Parathyroid adenoma (tissue), 2 donors: ENCODE data around the gene CHMP1B.

ENCODE experiments used
- H2AFZ ChIP-seq: fragments of 300-600 bp; sonication (generic); one replicate; pipeline ENCODE4 v1.7.0; 2017; ENCODE audit warnings: antibody characterized with exemption, mild to moderate bottlenecking
- H3K27ac ChIP-seq: fragments of 300-600 bp; sonication (generic); one replicate; pipeline ENCODE4 v1.7.0; 2017
- H3K27me3 ChIP-seq: fragments of 300-600 bp; sonication (generic); one replicate; pipeline ENCODE4 v1.7.0; 2017; ENCODE audit warnings: low read length; ENCODE audit not compliant: control insufficient read depth, insufficient read depth
- H3K36me3 ChIP-seq: fragments of 300-600 bp; sonication (generic); one replicate; pipeline ENCODE4 v1.7.0; 2017; ENCODE audit warnings: low read length; ENCODE audit not compliant: control insufficient read depth, insufficient read depth
- H3K4me1 ChIP-seq: fragments of 300-600 bp; sonication (generic); one replicate; pipeline ENCODE4 v1.7.0; 2017; ENCODE audit warnings: control low read depth
- H3K4me2 ChIP-seq: fragments of 300-600 bp; sonication (generic); one replicate; pipeline ENCODE4 v1.7.0; 2017; ENCODE audit warnings: low read length
- H3K4me3 ChIP-seq: fragments of 300-600 bp; sonication (generic); one replicate; pipeline ENCODE4 v1.7.0; 2017; ENCODE audit warnings: low read depth, low read length
- H3K79me2 ChIP-seq: fragments of 300-600 bp; sonication (generic); one replicate; pipeline ENCODE4 v1.7.0; 2017; ENCODE audit warnings: control low read depth
- H3K9ac ChIP-seq: fragments of 300-600 bp; sonication (generic); one replicate; pipeline ENCODE4 v1.7.0; 2017; ENCODE audit warnings: mild to moderate bottlenecking
- H3K9me3 ChIP-seq: fragments of 300-600 bp; sonication (generic); one replicate; pipeline ENCODE4 v1.7.0; 2017; ENCODE audit warnings: low read length; ENCODE audit not compliant: control insufficient read depth
- CTCF ChIP-seq: fragments of 300-600 bp; sonication (generic); IDR thresholded peaks from one replicate; pipeline ENCODE4 v1.7.0; 2017; ENCODE audit warnings: antibody characterized with exemption, mild to moderate bottlenecking
- donor health status: primary hyperparathyroidism.

CHMP1B gene

GRCh38 chr18:11823545-11823944 lies 27.7 kb upstream of the CHMP1B start:
- Histone ChIP-seq H3K27me3 (no peaks in the 10 kb centered on the region), H3K4me2 (no peak overlapping the region), H3K79me2 (no peaks in the 10 kb centered on the region), H3K36me3 (no peaks in the 10 kb centered on the region), H3K4me1 (no peaks in the 10 kb centered on the region), H3K9ac (no peak overlapping the region), H3K4me3 (no peak overlapping the region), H3K9me3 (no peaks in the 10 kb centered on the region), H2AFZ (no peak overlapping the region), H3K27ac (no peak overlapping the region)
- TF ChIP-seq CTCF: no peak

DNA sequence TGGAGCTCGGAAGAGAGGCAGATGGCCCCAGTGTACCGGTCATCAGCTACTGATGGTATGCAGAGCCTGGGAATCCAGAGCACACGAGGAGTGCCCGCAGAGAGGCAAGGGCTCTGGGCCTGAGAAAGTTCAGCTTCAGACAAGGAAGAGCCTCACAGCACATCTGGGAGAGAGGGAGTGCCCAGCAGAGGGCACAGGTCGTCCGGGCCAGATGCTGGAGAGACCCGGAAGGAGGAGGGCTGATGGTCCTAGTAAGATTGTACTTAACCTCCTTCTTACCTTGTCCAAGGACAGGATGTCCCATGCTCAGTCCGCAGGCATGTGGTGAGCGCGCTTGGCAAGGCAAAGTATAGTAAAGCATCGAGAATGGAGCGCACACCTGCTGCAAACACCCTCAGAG lies 24.4 kb upstream of the CHMP1B start:
- Histone ChIP-seq H3K4me3 (no peak overlapping the region), H3K27me3 (no peaks in the 10 kb centered on the region), H3K4me2 (no peak overlapping the region), H3K4me1 (no peaks in the 10 kb centered on the region), H3K27ac (no peak overlapping the region), H2AFZ (peak overlapping the region; percentile 46), H3K79me2 (no peaks in the 10 kb centered on the region), H3K9me3 (no peaks in the 10 kb centered on the region), H3K36me3 (no peaks in the 10 kb centered on the region), H3K9ac (no peak overlapping the region)
- peak; percentile 29 for TF ChIP-seq CTCF

DNA sequence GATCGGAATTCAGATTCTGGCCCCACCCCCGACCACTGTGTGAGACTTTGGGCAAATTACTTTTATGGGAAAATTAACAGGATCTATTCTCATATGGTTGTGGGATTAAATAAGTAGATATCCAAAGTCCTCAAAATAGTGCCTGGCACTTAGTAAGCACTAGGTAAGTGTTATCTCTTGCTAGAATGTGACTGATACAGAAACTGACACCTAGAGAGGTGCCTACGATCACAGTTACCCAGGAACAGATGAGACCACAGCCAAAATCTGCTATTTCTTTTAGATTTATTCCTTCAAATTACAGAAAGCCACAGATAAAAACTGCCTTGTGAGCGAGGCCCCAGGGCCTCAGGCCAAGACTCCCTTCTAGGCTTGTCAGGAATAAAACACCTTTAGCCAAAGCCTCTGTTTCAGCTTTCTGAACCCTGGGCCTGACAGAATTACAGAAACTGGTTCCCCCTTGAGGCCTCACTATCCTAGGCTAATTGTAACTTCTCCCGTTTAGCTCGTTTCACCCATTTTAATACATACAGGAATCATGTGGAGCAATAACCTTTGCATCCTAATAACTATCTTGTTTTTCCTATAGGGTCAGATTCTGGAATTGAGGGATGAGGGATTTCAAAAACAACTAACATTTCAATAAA lies 22.3 kb upstream of the CHMP1B start:
- no peaks in the 10 kb centered on the region for H3K4me1 ChIP-seq
- H3K4me3 ChIP-seq: no peak overlapping the region
- H3K9ac ChIP-seq: no peak overlapping the region
- no peaks in the 10 kb centered on the region for H3K36me3 ChIP-seq
- H3K27me3 ChIP-seq: no peaks in the 10 kb centered on the region
- H3K27ac ChIP-seq: no peak overlapping the region
- no peak overlapping the region for H2AFZ ChIP-seq
- TF ChIP-seq CTCF: no peak
- H3K79me2 ChIP-seq: no peaks in the 10 kb centered on the region
- H3K9me3 ChIP-seq: no peaks in the 10 kb centered on the region
- H3K4me2 ChIP-seq: no peak overlapping the region

GRCh38 chr18:11830585-11830984 lies 20.6 kb upstream of the CHMP1B start:
- no peaks in the 10 kb centered on the region for H3K9me3 ChIP-seq
- H3K4me1 ChIP-seq: peaks cover 2% of the 10 kb centered on the region
- H2AFZ ChIP-seq: no peak overlapping the region
- no peak overlapping the region for H3K27ac ChIP-seq
- H3K36me3 ChIP-seq: no peaks in the 10 kb centered on the region
- H3K27me3 ChIP-seq: no peaks in the 10 kb centered on the region
- H3K9ac ChIP-seq: no peak overlapping the region
- H3K79me2 ChIP-seq: no peaks in the 10 kb centered on the region
- no peak for TF ChIP-seq CTCF
- H3K4me2 ChIP-seq: no peak overlapping the region
- H3K4me3 ChIP-seq: no peak overlapping the region

GRCh38 chr18:11831921-11832320 lies 19.3 kb upstream of the CHMP1B start:
- Histone ChIP-seq H3K4me2 (no peak overlapping the region), H3K4me1 (peaks cover 2% of the 10 kb centered on the region), H3K79me2 (no peaks in the 10 kb centered on the region), H3K27me3 (no peaks in the 10 kb centered on the region), H3K9me3 (no peaks in the 10 kb centered on the region), H3K36me3 (no peaks in the 10 kb centered on the region), H3K27ac (no peak overlapping the region), H2AFZ (no peak overlapping the region), H3K9ac (no peak overlapping the region), H3K4me3 (no peak overlapping the region)
- TF ChIP-seq CTCF: no peak
